Gastrocnemius medialis (tissue), 4 donors: ENCODE data around the gene RUNX1.

ENCODE experiments used
- POLR2A ChIP-seq, 2 donors: fragments of 450-650 bp; IDR thresholded peaks; one replicate each; pipeline ENCODE4 v1.6.1; 2017; ENCODE audit warnings: antibody characterized with exemption in 2 of 2, mild to moderate bottlenecking in 2 of 2, moderate library complexity in 2 of 2
- TF ChIP-seq, protein P1 (sequence below), 5 experiments: fragments of 450-650 bp in 3 of 5; fragments of 200-600 bp in 2 of 5; sonication (generic) in 2 of 5; IDR thresholded peaks in 4 of 5; conservative IDR thresholded peaks in 1 of 5; 1 replicate in 4 of 5; 2 replicates in 1 of 5; pipeline ENCODE4 v1.5.1; 2016 to 2019; ENCODE audit warnings: antibody characterized with exemption in 5 of 5, mild to moderate bottlenecking in 3 of 5, moderate library complexity in 3 of 5

DNA sequence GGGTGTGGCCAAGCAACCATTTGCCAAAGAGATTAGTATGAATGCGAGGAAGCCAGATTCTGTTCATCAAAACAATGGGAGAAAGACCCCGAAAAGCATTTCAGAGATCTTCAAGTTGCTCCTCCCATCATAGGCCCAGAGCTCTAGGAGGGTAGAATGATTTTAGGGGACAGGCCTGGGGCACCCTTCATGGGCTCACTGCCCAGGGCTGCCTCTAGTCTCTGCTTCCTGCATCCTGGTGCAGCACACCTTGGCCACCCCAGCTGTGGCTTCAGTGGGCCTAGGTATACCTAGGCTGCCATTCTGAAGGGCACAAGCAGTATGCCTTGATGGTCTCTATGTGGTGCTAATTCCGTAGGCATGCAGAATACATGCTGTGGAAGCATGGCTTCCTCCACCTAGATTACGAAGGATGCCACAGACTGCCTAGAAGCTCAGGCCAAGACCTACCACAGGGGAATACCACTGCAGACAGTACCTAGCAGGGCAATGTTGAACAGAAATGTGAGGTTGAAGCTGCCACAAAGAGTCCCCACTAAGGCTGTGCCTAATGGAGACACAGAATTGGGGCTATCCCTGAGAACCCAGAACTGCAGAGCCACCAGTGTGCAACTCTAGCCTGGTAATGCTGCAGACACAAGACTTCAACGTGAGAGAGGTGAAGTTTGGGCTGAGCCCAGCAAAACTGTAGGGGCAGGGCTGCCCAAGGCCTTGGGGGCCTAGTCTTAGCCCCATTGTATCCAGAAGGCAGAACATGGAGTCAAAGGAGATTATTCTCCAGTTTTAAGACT, 221.5 kb downstream of the RUNX1 start:
- TF ChIP-seq, protein P1, sequence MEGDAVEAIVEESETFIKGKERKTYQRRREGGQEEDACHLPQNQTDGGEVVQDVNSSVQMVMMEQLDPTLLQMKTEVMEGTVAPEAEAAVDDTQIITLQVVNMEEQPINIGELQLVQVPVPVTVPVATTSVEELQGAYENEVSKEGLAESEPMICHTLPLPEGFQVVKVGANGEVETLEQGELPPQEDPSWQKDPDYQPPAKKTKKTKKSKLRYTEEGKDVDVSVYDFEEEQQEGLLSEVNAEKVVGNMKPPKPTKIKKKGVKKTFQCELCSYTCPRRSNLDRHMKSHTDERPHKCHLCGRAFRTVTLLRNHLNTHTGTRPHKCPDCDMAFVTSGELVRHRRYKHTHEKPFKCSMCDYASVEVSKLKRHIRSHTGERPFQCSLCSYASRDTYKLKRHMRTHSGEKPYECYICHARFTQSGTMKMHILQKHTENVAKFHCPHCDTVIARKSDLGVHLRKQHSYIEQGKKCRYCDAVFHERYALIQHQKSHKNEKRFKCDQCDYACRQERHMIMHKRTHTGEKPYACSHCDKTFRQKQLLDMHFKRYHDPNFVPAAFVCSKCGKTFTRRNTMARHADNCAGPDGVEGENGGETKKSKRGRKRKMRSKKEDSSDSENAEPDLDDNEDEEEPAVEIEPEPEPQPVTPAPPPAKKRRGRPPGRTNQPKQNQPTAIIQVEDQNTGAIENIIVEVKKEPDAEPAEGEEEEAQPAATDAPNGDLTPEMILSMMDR (IDR thresholded peaks at IDR 0.05 in 4 of 5, conservative IDR thresholded peaks at IDR 0.05 in 1 of 5): no peak
- no peak for TF ChIP-seq POLR2A (IDR thresholded peaks at IDR 0.05)
